HG02981 (cell line): Measurements from ENCODE around the gene PPP1R12A.
"Not testable (repeated sequence)": the region's sequence is repeated elsewhere in the genome, so short reads cannot be mapped to it uniquely, and the experiment has no call there.

ENCODE experiments used
- ATAC-seq: cut with Tn5 transposase; IDR thresholded peaks from one replicate; pipeline ENCODE4 v1.9.1; 2021; ENCODE audit warnings: mild to moderate bottlenecking, moderate library complexity; ENCODE audit not compliant: unreplicated experiment

PPP1R12A gene

GRCh38 chr12:79843978-79844377 is 90.9 kb downstream of the PPP1R12A start:
- no peak for ATAC-seq

GRCh38 chr12:79842630-79843029 is 92.3 kb downstream of the PPP1R12A start:
- no peak for ATAC-seq

DNA sequence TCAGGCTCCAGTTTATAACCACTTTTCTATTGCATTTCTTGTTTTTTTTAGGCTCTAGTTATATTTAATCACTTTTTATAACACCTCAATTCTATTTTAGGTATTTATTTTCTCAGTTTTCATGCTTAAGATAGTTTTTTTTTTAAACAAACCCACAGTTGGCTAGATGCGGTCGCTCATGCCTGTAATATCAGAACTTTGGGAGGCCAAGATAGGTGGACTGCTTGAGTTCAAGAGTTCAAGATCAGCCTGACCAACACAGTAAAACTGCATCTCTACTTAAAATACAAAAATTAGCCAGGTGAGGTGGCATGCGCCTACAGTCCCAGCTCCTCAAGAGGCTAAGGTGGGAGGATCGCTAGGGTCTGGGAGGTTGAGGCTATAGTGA is 93.0 kb downstream of the PPP1R12A start:
- ATAC-seq: no peak

DNA sequence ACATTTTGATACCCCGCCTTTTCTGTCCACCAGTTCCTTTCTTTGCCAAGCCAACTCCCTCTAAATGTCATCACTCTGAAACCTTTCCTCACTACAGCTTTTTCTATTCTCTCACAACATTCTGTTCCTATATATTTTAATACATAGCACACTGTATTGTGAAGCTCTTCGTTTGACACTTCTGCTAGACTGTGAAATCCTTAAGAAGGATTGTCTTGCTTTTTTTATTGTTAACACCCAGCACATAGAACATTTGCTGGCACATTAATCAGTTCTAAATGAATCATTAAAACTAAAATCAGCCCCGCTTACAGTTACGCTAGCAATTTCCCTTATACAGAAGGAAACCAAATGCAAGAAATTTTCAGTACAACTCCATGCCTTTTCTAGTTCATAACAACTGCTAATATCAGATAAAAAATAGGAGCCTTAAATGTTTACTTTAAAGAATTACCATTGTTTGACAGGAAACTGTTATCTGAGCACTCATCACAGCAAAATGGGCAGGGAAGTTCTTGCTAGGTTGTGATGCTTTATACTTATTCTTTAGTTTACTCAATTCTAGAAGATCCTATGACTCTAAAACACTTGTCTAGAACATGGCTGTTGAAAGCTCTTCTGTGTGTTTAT is 93.5 kb downstream of the PPP1R12A start:
- no peak for ATAC-seq

DNA sequence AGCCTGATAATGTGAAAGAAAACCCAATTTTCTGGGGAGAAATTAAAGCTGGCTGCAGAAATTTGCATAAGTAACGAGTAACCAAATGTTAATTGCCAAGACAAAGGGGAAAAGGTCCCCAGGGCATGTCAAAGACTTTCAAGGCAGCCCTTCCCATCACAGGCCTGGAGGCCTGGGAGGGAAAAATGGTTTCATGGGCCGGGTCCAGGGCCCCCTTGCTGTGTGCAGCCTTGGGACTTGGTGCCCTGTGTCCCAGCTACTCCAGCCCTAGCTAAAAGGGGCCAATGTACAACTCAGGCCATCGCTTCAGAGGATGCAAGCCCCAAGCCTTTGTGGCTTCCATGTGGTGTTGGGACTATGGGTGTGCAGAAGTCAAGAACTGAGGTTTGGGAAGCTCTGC is 96.5 kb downstream of the PPP1R12A start:
- no peak for ATAC-seq

- ATAC-seq: no peak
These were observed 97.3 kb downstream of the PPP1R12A start for GRCh38 chr12:79837575-79837974.

DNA sequence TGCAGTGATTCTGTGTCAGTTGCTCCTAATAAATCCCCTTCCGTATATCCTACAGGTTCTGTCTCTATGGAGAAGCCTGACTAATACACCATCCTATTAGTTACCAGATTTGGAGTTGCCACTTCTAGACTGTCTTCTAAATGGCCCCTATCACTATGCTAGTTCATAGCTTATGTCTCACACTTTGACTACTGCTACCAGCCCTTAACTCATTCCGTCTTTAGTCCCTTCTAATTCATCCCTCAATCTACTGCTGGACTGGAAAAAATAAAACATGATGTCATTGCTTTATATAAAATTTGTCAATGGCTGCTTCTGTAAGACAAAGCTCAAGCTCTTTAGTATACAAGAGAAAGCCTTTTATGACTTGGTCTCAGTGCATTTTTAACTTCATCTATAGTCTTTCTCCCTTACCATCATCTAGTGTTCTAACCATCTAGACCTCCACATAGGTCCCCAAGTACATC is 99.5 kb downstream of the PPP1R12A start:
- no peak for ATAC-seq

GRCh38 chr12:79834712-79835376 is 100.1 kb downstream of the PPP1R12A start:
- no peak for ATAC-seq

DNA sequence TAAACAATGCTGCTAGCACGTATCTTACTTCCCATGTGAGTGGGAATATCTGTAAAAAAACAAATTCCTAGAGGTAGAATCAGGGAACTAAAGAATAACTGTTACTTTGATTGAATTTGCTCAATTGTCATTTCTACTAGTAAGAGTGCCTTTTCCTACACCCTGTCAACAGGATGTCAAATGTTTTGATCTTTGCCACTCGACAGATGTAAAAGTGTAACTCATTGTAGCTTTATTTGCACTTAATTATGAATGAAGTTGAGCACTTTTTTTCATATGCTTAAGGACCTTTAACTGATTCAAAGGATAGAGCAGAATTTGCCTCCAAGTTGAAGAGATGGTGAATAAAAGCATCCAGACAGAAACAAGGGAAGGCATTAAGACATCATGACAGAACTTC is 104.5 kb downstream of the PPP1R12A start:
- no peak for ATAC-seq

- no peak for ATAC-seq
These were observed 106.0 kb downstream of the PPP1R12A start for GRCh38 chr12:79828924-79829323.

DNA sequence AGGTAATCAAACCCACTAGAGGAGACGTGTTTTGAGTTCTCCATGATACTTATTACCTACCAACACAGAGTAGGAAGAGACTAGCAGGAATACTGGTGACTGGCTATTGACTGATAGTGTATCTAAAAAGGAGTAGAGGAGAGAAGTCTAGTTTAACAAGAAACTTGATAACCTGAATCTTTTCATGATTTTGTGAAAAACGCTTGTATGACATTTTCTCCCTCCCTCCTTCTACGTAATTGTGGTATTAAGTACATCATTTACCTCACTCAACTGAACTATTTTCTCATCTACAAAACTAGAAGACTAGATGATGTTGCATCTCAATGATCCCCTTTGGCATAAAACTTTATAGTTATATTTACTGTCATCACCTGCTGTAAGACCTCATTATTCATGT is 107.4 kb downstream of the PPP1R12A start:
- no peak for ATAC-seq

DNA sequence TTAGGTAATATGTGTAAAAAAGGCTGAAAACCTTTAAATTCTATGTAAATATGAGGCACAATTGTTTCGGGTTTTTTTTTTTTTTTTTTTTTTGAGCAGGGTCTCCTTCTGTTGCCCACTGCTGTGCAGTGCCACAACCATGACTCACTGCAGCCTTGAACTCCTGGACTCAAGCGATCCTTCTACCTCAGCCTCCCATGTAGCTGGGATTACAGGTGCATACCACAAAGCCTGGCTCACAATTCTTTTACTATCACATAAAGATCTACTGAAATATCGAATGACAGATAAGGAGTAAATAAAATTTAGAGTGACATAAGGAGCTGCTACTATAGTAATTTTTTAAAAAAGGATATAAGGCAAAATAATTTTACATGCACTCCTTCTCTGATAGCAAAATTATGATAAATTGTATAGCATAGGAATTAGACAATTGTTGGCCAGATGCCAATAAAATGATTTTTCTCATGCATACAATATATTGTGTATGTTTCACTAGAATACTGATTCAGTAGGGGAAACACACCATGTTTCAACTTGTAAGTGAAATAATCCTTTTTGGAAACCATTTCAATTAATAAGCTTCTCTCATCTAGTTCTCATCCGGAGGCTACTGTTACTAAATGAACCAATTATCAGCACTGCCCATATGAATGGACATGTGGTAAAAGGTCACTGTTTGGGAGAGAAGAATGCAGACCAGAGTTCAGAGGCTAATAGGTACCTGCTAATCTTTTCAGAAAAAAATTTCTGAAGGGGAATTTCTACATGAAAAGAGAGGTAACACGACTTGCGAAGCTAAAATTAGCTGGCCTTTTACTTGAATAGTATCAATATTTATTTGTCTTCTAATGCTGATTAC is 108.4 kb downstream of the PPP1R12A start:
- no peak for ATAC-seq

DNA sequence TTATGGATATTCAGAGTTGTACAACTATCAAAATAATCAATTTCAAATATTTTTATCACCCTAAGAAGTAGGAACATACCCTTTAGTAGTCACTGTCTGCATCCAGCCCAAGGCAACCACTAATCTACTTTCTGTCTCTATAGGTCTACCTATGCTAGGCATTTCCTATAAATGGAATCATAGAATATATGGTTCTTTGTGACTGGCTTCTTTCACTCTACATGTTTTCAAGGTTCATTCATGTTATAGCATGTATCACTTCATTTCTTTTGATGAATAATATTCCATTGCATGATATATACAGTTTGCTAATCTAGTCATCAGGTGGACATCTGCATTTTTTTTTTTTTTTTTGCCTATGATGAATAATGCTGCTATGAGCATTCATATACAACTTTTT is 112.4 kb downstream of the PPP1R12A start:
- ATAC-seq: no peak

GRCh38 chr12:79818856-79819255 is 116.0 kb downstream of the PPP1R12A start:
- no peak for ATAC-seq

- not testable (repeated sequence) for ATAC-seq
These were observed 150.4 kb downstream of the PPP1R12A start for GRCh38 chr12:79784366-79785065.

- ATAC-seq: no peak
These were observed 152.6 kb downstream of the PPP1R12A start for GRCh38 chr12:79782172-79782900.

DNA sequence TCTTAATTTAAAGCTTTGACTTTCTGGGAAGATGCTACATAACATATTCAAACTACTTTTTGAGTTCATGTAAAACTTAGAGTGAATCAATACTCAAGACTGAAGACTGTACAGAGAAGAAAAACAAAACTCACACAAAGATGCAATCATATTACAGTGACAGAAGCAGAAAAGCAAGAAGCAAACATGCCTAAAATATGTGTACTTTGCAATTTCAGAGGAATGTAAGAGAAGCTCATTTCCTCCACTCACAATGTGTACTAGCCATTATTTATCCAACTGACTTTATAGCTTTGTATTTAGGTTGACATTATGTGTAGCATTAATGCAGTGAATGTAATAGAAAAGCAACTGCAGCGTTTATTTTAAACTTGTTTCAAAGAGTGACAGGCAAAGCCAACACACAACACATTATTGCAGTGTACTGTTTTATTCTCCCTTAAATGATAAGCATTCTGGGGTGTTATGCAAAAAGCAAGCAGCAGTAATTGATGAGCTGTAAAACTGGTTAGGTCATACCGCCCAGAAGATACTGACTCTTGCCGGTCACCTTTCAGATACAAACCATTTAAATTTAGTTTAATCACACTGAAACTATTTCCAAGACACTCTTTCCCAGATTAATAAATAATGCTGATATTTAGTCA is 156.0 kb downstream of the PPP1R12A start:
- no peak for ATAC-seq

DNA sequence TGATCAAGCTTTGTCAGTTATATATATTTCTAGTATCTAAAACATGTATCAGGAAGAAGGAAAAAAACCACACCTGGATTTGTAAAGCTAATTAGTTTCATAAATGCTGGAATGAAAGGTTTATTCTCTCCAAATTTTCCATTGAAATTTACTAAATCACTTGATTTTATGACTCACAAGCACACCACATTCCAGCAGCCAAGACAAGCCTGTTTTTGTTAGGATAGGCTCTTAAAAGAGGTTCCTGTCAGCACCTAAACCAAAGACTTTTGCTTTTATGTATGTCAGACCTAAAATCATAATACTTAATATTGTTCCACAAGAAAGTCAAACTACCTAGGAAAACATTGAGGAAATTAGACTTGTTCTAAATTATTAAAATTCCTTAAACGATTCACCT is 158.8 kb downstream of the PPP1R12A start:
- ATAC-seq: no peak

GRCh38 chr12:79775355-79776027 is 159.4 kb downstream of the PPP1R12A start:
- ATAC-seq: no peak
